Ramos (cell line): ENCODE data around the gene OBSCN.

Experiments
- in situ Hi-C: fragments of 300-500 bp; cut with MboI; formaldehyde crosslinking; loops from one replicate; pipeline ENCODE4 v1.14.3; 2022; ENCODE audit warnings: low sequenced_read_pairs; ENCODE audit not compliant: unreplicated experiment

Gene OBSCN

GRCh38 chr1:228297822-228298221, 90.0 kb downstream of the OBSCN start:
- in situ Hi-C loops: no loop called here

GRCh38 chr1:228298471-228298870, 90.6 kb downstream of the OBSCN start:
- in situ Hi-C loops: no loop called here

GRCh38 chr1:228299211-228299610, 91.4 kb downstream of the OBSCN start:
- in situ Hi-C loops: no loop called here

GRCh38 chr1:228299901-228300300, 92.1 kb downstream of the OBSCN start:
- in situ Hi-C loops: no loop called here

- in situ Hi-C loops: no loop called here
These were observed 94.2 kb downstream of the OBSCN start for GRCh38 chr1:228302086-228302485.

GRCh38 chr1:228303596-228303995, 95.8 kb downstream of the OBSCN start:
- in situ Hi-C loops: no loop called here

- in situ Hi-C loops: no loop called here
These were observed 96.4 kb downstream of the OBSCN start for GRCh38 chr1:228304225-228304624.

GRCh38 chr1:228304766-228305395, 97.0 kb downstream of the OBSCN start:
- in situ Hi-C loops: no loop called here

GRCh38 chr1:228305721-228306152, 97.9 kb downstream of the OBSCN start:
- in situ Hi-C loops: no loop called here

GRCh38 chr1:228306275-228307217, 98.7 kb downstream of the OBSCN start:
- in situ Hi-C loops: no loop called here

- in situ Hi-C loops: no loop called here
These were observed 99.6 kb downstream of the OBSCN start for GRCh38 chr1:228307218-228308023.

GRCh38 chr1:228308085-228308601, 100.3 kb downstream of the OBSCN start:
- in situ Hi-C loops: no loop called here

GRCh38 chr1:228308628-228309325, 100.9 kb downstream of the OBSCN start:
- in situ Hi-C loops: no loop called here

GRCh38 chr1:228309326-228310067, 101.7 kb downstream of the OBSCN start:
- in situ Hi-C loops: no loop called here

- in situ Hi-C loops: no loop called here
These were observed 102.4 kb downstream of the OBSCN start for GRCh38 chr1:228310162-228310792.

GRCh38 chr1:228311091-228311490, 103.2 kb downstream of the OBSCN start:
- in situ Hi-C loops: no loop called here

GRCh38 chr1:228312136-228312764, 104.4 kb downstream of the OBSCN start:
- in situ Hi-C loops: no loop called here

- in situ Hi-C loops: no loop called here
These were observed 105.9 kb downstream of the OBSCN start for GRCh38 chr1:228313536-228314277.
